ENCODE data around the gene DNAAF8. TPM values are rescaled to one million over a fixed set of nuclear protein-coding genes. Genes with fewer than 3 reads are reported as not detected.

The DNAAF8 gene
- total RNA-seq, 1 experiment from 2014 or later: 0.39 TPM

DNA sequence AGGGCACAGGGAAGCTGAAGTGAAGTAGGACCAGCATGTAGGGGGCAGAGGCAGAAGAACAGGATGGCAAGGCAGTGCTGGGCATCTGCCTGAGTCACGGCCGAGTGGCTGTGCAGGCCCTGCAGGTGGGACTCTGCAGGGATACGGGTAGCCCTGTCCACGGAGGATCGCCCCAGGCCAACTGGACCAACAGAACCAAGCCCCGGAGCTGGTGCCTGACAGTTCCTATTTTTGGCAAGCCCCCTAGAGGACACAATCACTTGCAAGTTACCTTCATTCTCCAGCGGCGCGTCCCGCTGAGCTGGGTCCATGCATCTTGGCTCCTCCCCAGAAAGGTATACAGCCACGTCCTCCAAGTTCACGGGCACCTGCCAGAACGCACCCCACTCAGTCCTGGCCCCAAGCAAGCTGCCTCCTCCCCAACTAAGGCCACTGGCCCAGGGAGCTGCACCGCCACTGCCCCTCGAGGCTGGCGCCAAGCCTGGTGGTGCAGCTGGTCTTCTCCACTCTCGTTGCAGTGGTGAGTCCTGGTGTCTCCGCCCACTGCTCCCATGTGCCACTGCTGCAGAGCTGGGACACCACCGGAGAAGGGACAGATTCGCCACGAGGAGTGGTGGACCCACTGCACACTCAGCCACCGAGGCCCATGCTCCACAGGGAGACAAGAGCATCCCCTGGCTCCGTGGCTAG, 26.0 kb downstream of the DNAAF8 start:
- Histone ChIP-seq H4K91ac (ENCODE audit: insufficient read length, low read depth, low read length) (no peak overlapping the region), H2AFZ (ENCODE audit: low read length) (no peak overlapping the region), H3K79me1 (ENCODE audit: insufficient read depth, low read depth, low read length, poor library complexity, severe bottlenecking) (no peaks in the 10 kb centered on the region), H3K9ac (ENCODE audit: extremely low read depth, insufficient read length, low read length) (no peak overlapping the region), H2BK5ac (ENCODE audit: insufficient read length, low read length) (no peak overlapping the region), H4K20me1 (ENCODE audit: control insufficient read depth, insufficient read depth, insufficient read length) (no peaks in the 10 kb centered on the region), H3K9me3 (ENCODE audit: control insufficient read depth, low read depth, low read length) (no peaks in the 10 kb centered on the region), H3K4me2 (ENCODE audit: insufficient read depth, insufficient read length, low read length) (no peak overlapping the region), H2BK15ac (ENCODE audit: low read depth, low read length) (no peak overlapping the region), H3K14ac (ENCODE audit: insufficient read depth, low read length) (no peak overlapping the region), H3T11ph (ENCODE audit: low read length) (no peak overlapping the region), H3K27me3 (ENCODE audit: insufficient read depth, low read length) (no peaks in the 10 kb centered on the region), H3K23ac (ENCODE audit: insufficient read length, low read depth, low read length) (no peak overlapping the region), H2BK12ac (ENCODE audit: insufficient read length, low read depth, low read length) (no peak overlapping the region), H3K18ac (ENCODE audit: insufficient read length, low read depth, low read length) (no peak overlapping the region), H3K56ac (ENCODE audit: insufficient read length, low read depth, low read length) (no peak overlapping the region), H3K79me2 (ENCODE audit: insufficient read depth, low read length) (no peaks in the 10 kb centered on the region), H3K27ac (ENCODE audit: insufficient read length, low read depth, low read length) (no peak overlapping the region), H3K23me2 (ENCODE audit: insufficient read length, low read depth, low read length, poor library complexity, severe bottlenecking) (no peaks in the 10 kb centered on the region), H3K4me1 (ENCODE audit: insufficient read depth, low read length) (no peaks in the 10 kb centered on the region), H4K5ac (ENCODE audit: insufficient read length, low read depth, low read length) (no peak overlapping the region), H4K8ac (replicated peaks; ENCODE audit: insufficient read length, low read depth, low read length) (no peak overlapping the region), H2BK120ac (ENCODE audit: low read depth, low read length, poor library complexity, severe bottlenecking) (no peak overlapping the region), H3K4ac (ENCODE audit: low read depth, low read length) (no peak overlapping the region), H2AK5ac (ENCODE audit: insufficient read length, low read length) (no peak overlapping the region), H2BK20ac (ENCODE audit: low read depth, low read length, poor library complexity, severe bottlenecking) (no peak overlapping the region)
- no CpG with 5 or more reads among the region's 23 CpGs for WGBS (ENCODE audit: extremely low coverage, insufficient read length, low lambda C conversion rate)
- H3K4me3 Mint-ChIP-seq: no peak overlapping the region
- TF ChIP-seq, protein P1, sequence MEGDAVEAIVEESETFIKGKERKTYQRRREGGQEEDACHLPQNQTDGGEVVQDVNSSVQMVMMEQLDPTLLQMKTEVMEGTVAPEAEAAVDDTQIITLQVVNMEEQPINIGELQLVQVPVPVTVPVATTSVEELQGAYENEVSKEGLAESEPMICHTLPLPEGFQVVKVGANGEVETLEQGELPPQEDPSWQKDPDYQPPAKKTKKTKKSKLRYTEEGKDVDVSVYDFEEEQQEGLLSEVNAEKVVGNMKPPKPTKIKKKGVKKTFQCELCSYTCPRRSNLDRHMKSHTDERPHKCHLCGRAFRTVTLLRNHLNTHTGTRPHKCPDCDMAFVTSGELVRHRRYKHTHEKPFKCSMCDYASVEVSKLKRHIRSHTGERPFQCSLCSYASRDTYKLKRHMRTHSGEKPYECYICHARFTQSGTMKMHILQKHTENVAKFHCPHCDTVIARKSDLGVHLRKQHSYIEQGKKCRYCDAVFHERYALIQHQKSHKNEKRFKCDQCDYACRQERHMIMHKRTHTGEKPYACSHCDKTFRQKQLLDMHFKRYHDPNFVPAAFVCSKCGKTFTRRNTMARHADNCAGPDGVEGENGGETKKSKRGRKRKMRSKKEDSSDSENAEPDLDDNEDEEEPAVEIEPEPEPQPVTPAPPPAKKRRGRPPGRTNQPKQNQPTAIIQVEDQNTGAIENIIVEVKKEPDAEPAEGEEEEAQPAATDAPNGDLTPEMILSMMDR (conservative IDR thresholded peaks at IDR 0.05): no peak; the same call in 2 of the 3 replicates
- peaks cover 46 to 88% (median 78%) of the 10 kb centered on the region in 3 experiments for H3K36me3 Mint-ChIP-seq (ENCODE audit: insufficient read depth in 1 of 3, low read depth in 3 of 3)
- H3K9me3 Mint-ChIP-seq: peaks cover 7% of the 10 kb centered on the region in 2 experiments; a peak in 3 of 5 replicates
- no peaks in the 10 kb centered on the region for H3K4me1 Mint-ChIP-seq
- H3K27ac Mint-ChIP-seq: 0 out of 7 replicates have a peak overlapping the region, but pooled peaks of 1 of the 3 experiments have one; percentile 62
- no peaks in the 10 kb centered on the region for H3K27me3 Mint-ChIP-seq (ENCODE audit: low read depth)
- DNase-seq: no peak
